ENCODE measurements around the gene HOXD12.

- TF ChIP-seq, protein P1, sequence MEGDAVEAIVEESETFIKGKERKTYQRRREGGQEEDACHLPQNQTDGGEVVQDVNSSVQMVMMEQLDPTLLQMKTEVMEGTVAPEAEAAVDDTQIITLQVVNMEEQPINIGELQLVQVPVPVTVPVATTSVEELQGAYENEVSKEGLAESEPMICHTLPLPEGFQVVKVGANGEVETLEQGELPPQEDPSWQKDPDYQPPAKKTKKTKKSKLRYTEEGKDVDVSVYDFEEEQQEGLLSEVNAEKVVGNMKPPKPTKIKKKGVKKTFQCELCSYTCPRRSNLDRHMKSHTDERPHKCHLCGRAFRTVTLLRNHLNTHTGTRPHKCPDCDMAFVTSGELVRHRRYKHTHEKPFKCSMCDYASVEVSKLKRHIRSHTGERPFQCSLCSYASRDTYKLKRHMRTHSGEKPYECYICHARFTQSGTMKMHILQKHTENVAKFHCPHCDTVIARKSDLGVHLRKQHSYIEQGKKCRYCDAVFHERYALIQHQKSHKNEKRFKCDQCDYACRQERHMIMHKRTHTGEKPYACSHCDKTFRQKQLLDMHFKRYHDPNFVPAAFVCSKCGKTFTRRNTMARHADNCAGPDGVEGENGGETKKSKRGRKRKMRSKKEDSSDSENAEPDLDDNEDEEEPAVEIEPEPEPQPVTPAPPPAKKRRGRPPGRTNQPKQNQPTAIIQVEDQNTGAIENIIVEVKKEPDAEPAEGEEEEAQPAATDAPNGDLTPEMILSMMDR (IDR thresholded peaks at IDR 0.05) = no peak
- TF ChIP-seq POLR2A (IDR thresholded peaks at IDR 0.05) = no peak
These were observed 32.9 kb downstream of the HOXD12 start for GRCh38 chr2:176132205-176133171.
